Uterus (tissue), 4 donors: ENCODE results near the gene FMC1. TPM values are rescaled to one million over a fixed set of nuclear protein-coding genes. Genes with fewer than 3 reads are reported as not detected.

Experiments used
- DNase-seq, 2 donors: peaks; one replicate each; pipeline ENCODE4 v3.0.0-alpha.2; 2019 to 2020
- H3K27ac ChIP-seq, 2 donors: fragments of 200-600 bp; sonication (generic); 1 replicate in 1 of 2; 2 replicates in 1 of 2; pipeline ENCODE4 v1.5.1; 2016 to 2018
- H3K27me3 ChIP-seq, 2 donors: fragments of 200-600 bp; sonication (generic); one replicate each; pipeline ENCODE4 v1.5.1; 2018 to 2019; ENCODE audit warnings: control low read depth in 1 of 2
- H3K36me3 ChIP-seq, 2 donors: fragments of 200-600 bp; sonication (generic); one replicate each; pipeline ENCODE4 v1.5.1; 2019; ENCODE audit warnings: control low read depth in 1 of 2
- H3K4me1 ChIP-seq, 2 donors: fragments of 200-600 bp; sonication (generic); one replicate each; pipeline ENCODE4 v1.5.1; 2018 to 2019; ENCODE audit warnings: control low read depth in 1 of 2
- H3K4me3 ChIP-seq, 2 donors: fragments of 200-600 bp; sonication (generic); 1 replicate in 1 of 2; 2 replicates in 1 of 2; pipeline ENCODE4 v1.5.1; 2018 to 2019; ENCODE audit warnings: mild to moderate bottlenecking in 1 of 2
- H3K9me3 ChIP-seq, 2 donors: fragments of 200-600 bp; sonication (generic); one replicate each; pipeline ENCODE4 v1.5.1; 2019; ENCODE audit warnings: control low read depth in 1 of 2
- POLR2A ChIP-seq, 2 donors: fragments of 450-650 bp; IDR thresholded peaks; one replicate each; pipeline ENCODE4 v1.6.1; 2016; ENCODE audit warnings: antibody characterized with exemption in 2 of 2, mild to moderate bottlenecking in 1 of 2, moderate library complexity in 1 of 2
- intact Hi-C: fragments of 100-400 bp; cut with DNase I; formaldehyde crosslinking; loops from one replicate; pipeline ENCODE4 v1.15.1; 2023; ENCODE audit warnings: low total_unique reads
- total RNA-seq, 4 donors: library from RNA; depleted of rRNA in 3 of 4; stranded (reverse); fragments of >200 nt in 3 of 4; gene quantifications; one replicate each; pipeline versions ENCODE4 v1.1.0 to v1.2.4, GENCODE V29; 2014 to 2023
- TF ChIP-seq, protein P1 (sequence below), 4 experiments: fragments of 200-600 bp in 2 of 4; fragments of 450-650 bp in 2 of 4; sonication (generic) in 2 of 4; IDR thresholded peaks; one replicate each; pipeline ENCODE4 v1.5.1; 2016 to 2019; ENCODE audit warnings: antibody characterized with exemption in 4 of 4, mild to moderate bottlenecking in 2 of 4, moderate library complexity in 1 of 4
- donor health status: DM: yes; HTN: yes; CAD: no.

FMC1 gene
- total RNA-seq, 4 donors from 2014 or later = 4.1 to 17.9 (median 8.6) TPM

GRCh38 chr7:139297795-139298194 lies 43.3 kb upstream of the FMC1 start:
- no peaks in the 10 kb centered on the region for H3K36me3 ChIP-seq
- intact Hi-C loops = no loop called here
- H3K27ac ChIP-seq = no peak overlapping the region
- TF ChIP-seq, protein P1, sequence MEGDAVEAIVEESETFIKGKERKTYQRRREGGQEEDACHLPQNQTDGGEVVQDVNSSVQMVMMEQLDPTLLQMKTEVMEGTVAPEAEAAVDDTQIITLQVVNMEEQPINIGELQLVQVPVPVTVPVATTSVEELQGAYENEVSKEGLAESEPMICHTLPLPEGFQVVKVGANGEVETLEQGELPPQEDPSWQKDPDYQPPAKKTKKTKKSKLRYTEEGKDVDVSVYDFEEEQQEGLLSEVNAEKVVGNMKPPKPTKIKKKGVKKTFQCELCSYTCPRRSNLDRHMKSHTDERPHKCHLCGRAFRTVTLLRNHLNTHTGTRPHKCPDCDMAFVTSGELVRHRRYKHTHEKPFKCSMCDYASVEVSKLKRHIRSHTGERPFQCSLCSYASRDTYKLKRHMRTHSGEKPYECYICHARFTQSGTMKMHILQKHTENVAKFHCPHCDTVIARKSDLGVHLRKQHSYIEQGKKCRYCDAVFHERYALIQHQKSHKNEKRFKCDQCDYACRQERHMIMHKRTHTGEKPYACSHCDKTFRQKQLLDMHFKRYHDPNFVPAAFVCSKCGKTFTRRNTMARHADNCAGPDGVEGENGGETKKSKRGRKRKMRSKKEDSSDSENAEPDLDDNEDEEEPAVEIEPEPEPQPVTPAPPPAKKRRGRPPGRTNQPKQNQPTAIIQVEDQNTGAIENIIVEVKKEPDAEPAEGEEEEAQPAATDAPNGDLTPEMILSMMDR (IDR thresholded peaks at IDR 0.05) = no peak
- TF ChIP-seq POLR2A (IDR thresholded peaks at IDR 0.05) = no peak
- H3K27me3 ChIP-seq = no peaks in the 10 kb centered on the region
- DNase-seq = no peak
- no peak overlapping the region for H3K4me3 ChIP-seq
- no peaks in the 10 kb centered on the region for H3K4me1 ChIP-seq
- H3K9me3 ChIP-seq = no peaks in the 10 kb centered on the region

DNA sequence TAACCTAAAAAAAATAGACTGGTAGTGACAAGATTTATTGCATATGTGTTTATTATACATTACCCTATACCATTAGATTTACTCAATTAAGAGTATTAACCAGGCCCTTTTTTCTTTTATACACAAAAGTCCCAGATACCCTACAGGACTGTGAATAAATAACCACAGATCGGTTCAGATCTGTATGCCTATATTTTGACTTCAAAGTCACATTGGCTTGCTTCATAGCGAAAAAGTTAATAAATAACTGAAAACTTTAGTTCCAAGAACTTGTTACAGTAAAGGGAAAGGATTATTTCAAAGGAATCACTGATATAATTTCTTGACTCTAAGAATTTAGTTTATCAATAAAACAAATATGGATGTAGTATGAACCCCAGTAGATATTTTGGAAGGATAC lies 41.8 kb upstream of the FMC1 start:
- H3K36me3 ChIP-seq = no peaks in the 10 kb centered on the region
- no peak overlapping the region for H3K27ac ChIP-seq
- intact Hi-C loops = no loop called here
- no peaks in the 10 kb centered on the region for H3K4me1 ChIP-seq
- H3K4me3 ChIP-seq = no peak overlapping the region
- TF ChIP-seq POLR2A (IDR thresholded peaks at IDR 0.05) = no peak
- TF ChIP-seq, protein P1 (IDR thresholded peaks at IDR 0.05) = no peak
- no peaks in the 10 kb centered on the region for H3K27me3 ChIP-seq
- no peaks in the 10 kb centered on the region for H3K9me3 ChIP-seq
- DNase-seq = no peak

DNA sequence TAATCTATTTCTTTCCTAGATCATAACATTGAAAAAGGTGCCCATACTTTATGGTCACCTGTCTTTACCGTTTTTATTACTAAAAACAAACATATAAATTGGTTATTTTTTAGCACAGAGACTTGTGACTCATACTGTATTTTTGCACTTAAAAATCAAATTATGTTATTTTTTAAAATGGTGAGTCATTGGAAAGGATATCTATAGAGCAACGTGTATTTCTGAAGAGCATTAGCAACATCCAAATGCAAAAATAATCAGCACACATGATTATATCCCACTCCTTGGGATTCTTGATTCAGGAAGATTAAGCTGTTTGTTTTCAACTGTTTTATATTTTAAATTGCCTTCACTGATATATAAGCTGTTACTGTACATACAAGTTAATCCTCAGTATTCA lies 40.7 kb upstream of the FMC1 start:
- H3K36me3 ChIP-seq = no peaks in the 10 kb centered on the region
- TF ChIP-seq POLR2A (IDR thresholded peaks at IDR 0.05) = no peak
- TF ChIP-seq, protein P1 (IDR thresholded peaks at IDR 0.05) = no peak
- intact Hi-C loops = no loop called here

GRCh38 chr7:139304517-139304916 lies 36.6 kb upstream of the FMC1 start:
- H3K9me3 ChIP-seq = no peaks in the 10 kb centered on the region
- TF ChIP-seq POLR2A (IDR thresholded peaks at IDR 0.05) = no peak
- TF ChIP-seq, protein P1 (IDR thresholded peaks at IDR 0.05) = no peak
- no peaks in the 10 kb centered on the region for H3K36me3 ChIP-seq
- no peak for DNase-seq
- no peak overlapping the region for H3K4me3 ChIP-seq
- intact Hi-C loops = no loop called here
- H3K27me3 ChIP-seq = no peaks in the 10 kb centered on the region
- no peak overlapping the region for H3K27ac ChIP-seq
- no peaks in the 10 kb centered on the region for H3K4me1 ChIP-seq

More for the DNA sequence above, 40.7 kb upstream of the FMC1 start:
- no peaks in the 10 kb centered on the region for H3K27me3 ChIP-seq
- H3K4me1 ChIP-seq = no peaks in the 10 kb centered on the region
- no peak overlapping the region for H3K4me3 ChIP-seq
- H3K9me3 ChIP-seq = no peaks in the 10 kb centered on the region
- H3K27ac ChIP-seq = no peak overlapping the region
- DNase-seq = no peak

- H3K27ac ChIP-seq = no peak overlapping the region
- no peak overlapping the region for H3K4me3 ChIP-seq
- intact Hi-C loops = no loop called here
- H3K36me3 ChIP-seq = no peaks in the 10 kb centered on the region
- H3K27me3 ChIP-seq = no peaks in the 10 kb centered on the region
- TF ChIP-seq POLR2A (IDR thresholded peaks at IDR 0.05) = no peak
- TF ChIP-seq, protein P1 (IDR thresholded peaks at IDR 0.05) = no peak
- H3K9me3 ChIP-seq = no peaks in the 10 kb centered on the region
- no peaks in the 10 kb centered on the region for H3K4me1 ChIP-seq
- no peak for DNase-seq
These were observed 23.1 kb upstream of the FMC1 start for GRCh38 chr7:139317939-139318505.
